ENCODE measurements around the gene SMIM35. TPM values are rescaled to one million over a fixed set of nuclear protein-coding genes. Genes with fewer than 3 reads are reported as not detected.

Gene SMIM35
- total RNA-seq, 1 donor from 2014 or later: not detected

DNA sequence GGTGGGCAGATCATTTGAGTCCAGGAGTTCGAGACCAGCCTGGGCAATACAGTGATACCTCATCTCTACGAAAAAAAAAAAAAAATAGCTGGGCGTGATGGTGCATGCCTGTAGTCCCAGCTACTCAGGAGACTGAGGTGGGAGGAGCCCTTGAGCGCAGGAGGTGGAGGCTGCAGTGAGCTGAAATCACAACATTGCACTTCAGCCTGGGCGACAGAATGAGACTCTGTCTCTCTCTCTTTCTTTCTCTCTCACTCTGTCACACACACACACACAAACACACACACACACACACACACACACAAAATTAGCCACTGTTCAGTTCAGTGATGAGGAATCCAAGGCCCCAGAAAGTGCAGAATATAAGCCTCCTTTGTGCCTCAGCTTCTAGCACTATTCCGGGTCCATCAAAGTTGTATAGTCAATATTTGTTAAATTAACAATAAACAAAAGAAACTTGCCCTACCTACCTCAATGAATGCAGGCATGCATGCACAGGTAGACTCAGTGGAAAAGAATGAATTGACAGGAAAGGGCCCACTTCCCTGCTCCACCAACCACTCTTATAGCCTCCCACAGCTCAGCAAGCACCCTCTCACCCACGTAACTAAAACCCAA, 3.9 kb upstream of the SMIM35 start:
- Mint-ChIP-seq H3K27me3 (ENCODE audit: unreplicated experiment) (peaks cover 15% of the 10 kb centered on the region), H3K9me3 (ENCODE audit: unreplicated experiment) (peaks cover 10% of the 10 kb centered on the region), H3K27ac (ENCODE audit: unreplicated experiment) (no peak overlapping the region), H3K36me3 (ENCODE audit: unreplicated experiment) (peaks cover 5% of the 10 kb centered on the region), H3K4me3 (ENCODE audit: unreplicated experiment) (no peak overlapping the region), H3K4me1 (ENCODE audit: low read depth, unreplicated experiment) (peaks cover 5% of the 10 kb centered on the region)
- TF ChIP-seq, protein P1, sequence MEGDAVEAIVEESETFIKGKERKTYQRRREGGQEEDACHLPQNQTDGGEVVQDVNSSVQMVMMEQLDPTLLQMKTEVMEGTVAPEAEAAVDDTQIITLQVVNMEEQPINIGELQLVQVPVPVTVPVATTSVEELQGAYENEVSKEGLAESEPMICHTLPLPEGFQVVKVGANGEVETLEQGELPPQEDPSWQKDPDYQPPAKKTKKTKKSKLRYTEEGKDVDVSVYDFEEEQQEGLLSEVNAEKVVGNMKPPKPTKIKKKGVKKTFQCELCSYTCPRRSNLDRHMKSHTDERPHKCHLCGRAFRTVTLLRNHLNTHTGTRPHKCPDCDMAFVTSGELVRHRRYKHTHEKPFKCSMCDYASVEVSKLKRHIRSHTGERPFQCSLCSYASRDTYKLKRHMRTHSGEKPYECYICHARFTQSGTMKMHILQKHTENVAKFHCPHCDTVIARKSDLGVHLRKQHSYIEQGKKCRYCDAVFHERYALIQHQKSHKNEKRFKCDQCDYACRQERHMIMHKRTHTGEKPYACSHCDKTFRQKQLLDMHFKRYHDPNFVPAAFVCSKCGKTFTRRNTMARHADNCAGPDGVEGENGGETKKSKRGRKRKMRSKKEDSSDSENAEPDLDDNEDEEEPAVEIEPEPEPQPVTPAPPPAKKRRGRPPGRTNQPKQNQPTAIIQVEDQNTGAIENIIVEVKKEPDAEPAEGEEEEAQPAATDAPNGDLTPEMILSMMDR (IDR thresholded peaks at IDR 0.05; ENCODE audit: partially characterized antibody, unreplicated experiment): no peak
- DNase-seq: no peak

DNA sequence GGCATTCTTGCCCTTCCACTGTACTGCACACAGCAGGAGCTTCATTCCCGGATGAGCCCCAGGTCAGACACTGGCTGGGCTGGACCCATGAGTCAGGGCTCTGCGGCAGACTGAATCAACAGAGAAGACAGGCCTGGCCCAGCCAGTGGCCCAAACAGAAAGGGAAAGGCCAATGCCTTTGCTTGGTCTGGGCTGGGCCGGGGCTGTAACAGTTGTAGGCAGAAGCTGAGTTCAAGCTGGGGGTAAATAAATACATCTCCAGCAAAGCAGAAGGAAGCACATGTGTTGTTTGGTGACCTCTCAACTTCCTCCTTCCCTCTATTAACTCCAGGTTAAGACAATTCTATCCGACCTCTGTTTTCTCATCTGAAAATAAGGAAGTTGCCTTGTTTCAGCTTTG, 1.8 kb upstream of the SMIM35 start:
- Mint-ChIP-seq H3K27me3 (ENCODE audit: unreplicated experiment) (peaks cover 17% of the 10 kb centered on the region), H3K9me3 (ENCODE audit: unreplicated experiment) (peaks cover 12% of the 10 kb centered on the region), H3K4me1 (ENCODE audit: low read depth, unreplicated experiment) (peaks cover 2% of the 10 kb centered on the region), H3K4me3 (ENCODE audit: unreplicated experiment) (no peak overlapping the region), H3K27ac (ENCODE audit: unreplicated experiment) (no peak overlapping the region), H3K36me3 (ENCODE audit: unreplicated experiment) (peaks cover 5% of the 10 kb centered on the region)
- no peak for DNase-seq
- TF ChIP-seq, protein P1 (IDR thresholded peaks at IDR 0.05; ENCODE audit: partially characterized antibody, unreplicated experiment): no peak

DNA sequence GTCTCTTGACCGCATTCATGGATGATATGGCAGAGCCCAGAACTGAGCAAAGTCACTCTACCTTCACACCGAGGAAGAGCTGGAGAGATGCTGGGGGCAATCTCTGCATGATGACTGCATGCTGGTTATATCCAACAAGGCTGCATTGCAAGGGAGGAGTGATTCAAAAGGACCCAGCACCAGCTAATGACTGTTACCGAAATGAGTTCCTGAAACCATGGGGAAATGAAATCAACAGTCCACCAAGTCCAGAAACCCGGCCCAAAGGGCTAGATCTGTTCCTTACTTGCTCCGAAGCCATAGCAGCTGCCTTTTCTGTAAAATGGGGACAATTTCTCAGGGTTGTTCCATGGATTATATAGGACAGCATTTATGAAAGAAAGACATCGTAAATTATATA, 1.2 kb upstream of the SMIM35 start:
- H3K36me3 Mint-ChIP-seq (ENCODE audit: unreplicated experiment): peaks cover 5% of the 10 kb centered on the region
- no peak for DNase-seq
- H3K27ac Mint-ChIP-seq (ENCODE audit: unreplicated experiment): no peak overlapping the region
- no peak overlapping the region for H3K4me3 Mint-ChIP-seq (ENCODE audit: unreplicated experiment)
- H3K9me3 Mint-ChIP-seq (ENCODE audit: unreplicated experiment): peaks cover 12% of the 10 kb centered on the region
- H3K4me1 Mint-ChIP-seq (ENCODE audit: low read depth, unreplicated experiment): peaks cover 7% of the 10 kb centered on the region
- H3K27me3 Mint-ChIP-seq (ENCODE audit: unreplicated experiment): peaks cover 15% of the 10 kb centered on the region
- TF ChIP-seq, protein P1 (IDR thresholded peaks at IDR 0.05; ENCODE audit: partially characterized antibody, unreplicated experiment): no peak

DNA sequence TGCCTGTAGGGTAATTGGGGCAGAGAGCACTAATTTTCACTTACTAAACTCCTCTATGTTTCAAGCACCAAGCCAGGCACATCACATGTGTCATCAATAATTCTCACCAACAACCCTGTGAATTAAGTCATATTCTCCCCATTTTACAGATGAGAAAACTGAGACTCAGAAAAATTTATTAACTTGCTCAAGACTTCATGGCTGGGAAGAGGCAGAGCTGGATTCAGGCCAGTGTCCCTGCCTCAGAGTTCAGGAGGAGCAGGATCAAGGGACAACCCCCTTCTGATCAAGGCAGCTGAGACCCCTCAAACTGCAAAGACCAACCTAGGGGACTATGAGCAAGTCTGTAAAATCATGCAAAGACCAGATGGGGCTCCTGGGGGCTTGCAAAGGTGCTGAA, 2.1 kb downstream of the SMIM35 start:
- Mint-ChIP-seq H3K27ac (ENCODE audit: unreplicated experiment) (no peak overlapping the region), H3K4me3 (ENCODE audit: unreplicated experiment) (no peak overlapping the region), H3K9me3 (ENCODE audit: unreplicated experiment) (peaks cover 10% of the 10 kb centered on the region), H3K36me3 (ENCODE audit: unreplicated experiment) (no peaks in the 10 kb centered on the region), H3K27me3 (ENCODE audit: unreplicated experiment) (peaks cover 8% of the 10 kb centered on the region), H3K4me1 (ENCODE audit: low read depth, unreplicated experiment) (peaks cover 17% of the 10 kb centered on the region)
- DNase-seq: no peak
- TF ChIP-seq, protein P1 (IDR thresholded peaks at IDR 0.05; ENCODE audit: partially characterized antibody, unreplicated experiment): no peak

DNA sequence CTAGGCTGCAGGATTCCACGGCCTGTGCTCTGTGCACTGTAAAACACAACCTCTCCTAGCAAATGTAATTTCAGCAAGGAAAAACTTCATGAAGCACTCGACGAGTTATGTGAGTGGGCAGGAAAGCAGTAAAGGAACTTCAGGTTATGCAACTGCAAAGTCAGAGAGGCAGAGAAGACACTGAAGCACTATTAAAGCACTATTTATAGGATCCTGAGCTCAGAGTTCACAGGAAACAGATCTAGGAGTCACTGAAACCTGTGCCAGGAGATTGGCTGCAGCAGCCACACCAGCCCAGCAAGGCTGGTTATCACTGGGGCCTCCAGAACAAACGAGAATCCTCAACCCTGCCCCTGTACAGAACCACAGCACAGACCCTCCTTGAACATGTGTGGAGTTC, 2.5 kb downstream of the SMIM35 start:
- DNase-seq: no peak
- Mint-ChIP-seq H3K4me1 (ENCODE audit: low read depth, unreplicated experiment) (peaks cover 17% of the 10 kb centered on the region), H3K4me3 (ENCODE audit: unreplicated experiment) (no peak overlapping the region), H3K27me3 (ENCODE audit: unreplicated experiment) (peaks cover 7% of the 10 kb centered on the region), H3K27ac (ENCODE audit: unreplicated experiment) (no peak overlapping the region), H3K9me3 (ENCODE audit: unreplicated experiment) (peaks cover 10% of the 10 kb centered on the region), H3K36me3 (ENCODE audit: unreplicated experiment) (no peaks in the 10 kb centered on the region)
- TF ChIP-seq, protein P1 (IDR thresholded peaks at IDR 0.05; ENCODE audit: partially characterized antibody, unreplicated experiment): no peak

All from glutamatergic neuron (in vitro differentiated cells).